SK-N-SH treated with all-trans-retinoic acid at 6 μM for 48 hours (cell line): ENCODE results near the gene TADA3.

ENCODE experiments used
- ATAC-seq: fragments of 200-7000 bp; cut with Tn5 transposase; 3 replicates; pipeline ENCODE4 v1.9.1; 2020; ENCODE audit warnings: mild to moderate bottlenecking, moderate library complexity
- ARNTL ChIP-seq: fragments of 450-650 bp; formaldehyde crosslinking; IDR thresholded peaks from 2 replicates; pipeline ENCODE4 v1.5.0; 2020; ENCODE audit warnings: low read depth, mild to moderate bottlenecking, moderate library complexity, borderline replicate concordance
- CREB5 ChIP-seq: fragments of 250-450 bp; sonication (Bioruptor Pico); IDR thresholded peaks from 2 replicates; pipeline ENCODE4 v1.5.1; 2020; ENCODE audit warnings: low read depth, mild to moderate bottlenecking, moderate library complexity
- CSDC2 ChIP-seq: fragments of 250-450 bp; sonication (Bioruptor Pico); IDR thresholded peaks from 2 replicates; pipeline ENCODE4 v1.5.0; 2020; ENCODE audit warnings: mild to moderate bottlenecking, moderate library complexity
- CSRNP3 ChIP-seq: fragments of 250-450 bp; sonication (Bioruptor Pico); IDR thresholded peaks from 2 replicates; pipeline ENCODE4 v1.5.1; 2021; ENCODE audit warnings: mild to moderate bottlenecking, moderate library complexity
- ESRRG ChIP-seq: fragments of 250-450 bp; sonication (Bioruptor Pico); IDR thresholded peaks from 2 replicates; pipeline ENCODE4 v1.6.1; 2021; ENCODE audit warnings: mild to moderate bottlenecking
- GLIS3 ChIP-seq: fragments of 250-450 bp; sonication (Bioruptor Pico); IDR thresholded peaks from 2 replicates; pipeline ENCODE4 v1.5.0; 2020; ENCODE audit warnings: mild to moderate bottlenecking, moderate library complexity
- ISL1 ChIP-seq: fragments of 250-450 bp; sonication (Bioruptor Pico); IDR thresholded peaks from 2 replicates; pipeline ENCODE4 v2.1.2; 2022; ENCODE audit warnings: mild to moderate bottlenecking, moderate library complexity
- OSR1 ChIP-seq: fragments of 250-450 bp; sonication (Bioruptor Pico); IDR thresholded peaks from 2 replicates; pipeline ENCODE4 v1.8.0; 2022; ENCODE audit warnings: moderate library complexity, mild to moderate bottlenecking, inconsistent platforms
- PATZ1 ChIP-seq: fragments of 250-450 bp; sonication (Bioruptor Pico); IDR thresholded peaks from 2 replicates; pipeline ENCODE4 v1.8.0; 2020; ENCODE audit warnings: mild to moderate bottlenecking, moderate library complexity, borderline replicate concordance
- POU6F1 ChIP-seq: fragments of 250-450 bp; sonication (Bioruptor Pico); IDR thresholded peaks from 2 replicates; pipeline ENCODE4 v1.8.0; 2021; ENCODE audit warnings: low read depth, mild to moderate bottlenecking, moderate library complexity, borderline replicate concordance
- PPARA ChIP-seq: fragments of 250-450 bp; sonication (Bioruptor Pico); IDR thresholded peaks from 2 replicates; pipeline ENCODE4 v1.5.0; 2020; ENCODE audit warnings: mild to moderate bottlenecking, borderline replicate concordance
- RARB ChIP-seq: fragments of 250-450 bp; sonication (Bioruptor Pico); IDR thresholded peaks from 2 replicates; pipeline ENCODE4 v1.8.0; 2021; ENCODE audit warnings: mild to moderate bottlenecking, moderate library complexity
- TOX ChIP-seq: fragments of 250-450 bp; sonication (Bioruptor Pico); IDR thresholded peaks from 2 replicates; pipeline ENCODE4 v1.8.0; 2021; ENCODE audit warnings: mild to moderate bottlenecking, moderate library complexity, borderline replicate concordance
- TSHZ2 ChIP-seq: fragments of 250-450 bp; sonication (Bioruptor Pico); IDR thresholded peaks from 2 replicates; pipeline ENCODE4 v1.5.0; 2020; ENCODE audit warnings: mild to moderate bottlenecking, moderate library complexity
- ZC3H10 ChIP-seq: fragments of 250-450 bp; sonication (Bioruptor Pico); IDR thresholded peaks from 2 replicates; pipeline ENCODE4 v1.5.1; 2021; ENCODE audit warnings: mild to moderate bottlenecking, moderate library complexity
- ZFP3 ChIP-seq: fragments of 250-450 bp; sonication (Bioruptor Pico); IDR thresholded peaks from 2 replicates; pipeline ENCODE4 v1.5.0; 2020; ENCODE audit warnings: mild to moderate bottlenecking, moderate library complexity
- ZFP30 ChIP-seq: fragments of 450-650 bp; formaldehyde crosslinking; IDR thresholded peaks from 2 replicates; pipeline ENCODE4 v1.5.0; 2022; ENCODE audit warnings: mild to moderate bottlenecking, moderate library complexity
- ZNF565 ChIP-seq: fragments of 450-650 bp; formaldehyde crosslinking; conservative IDR thresholded peaks from 2 replicates; pipeline ENCODE4 v1.5.0; 2020; ENCODE audit warnings: low read depth, mild to moderate bottlenecking, moderate library complexity
- ZNF70 ChIP-seq: fragments of 450-650 bp; formaldehyde crosslinking; IDR thresholded peaks from 2 replicates; pipeline ENCODE4 v1.5.0; 2020; ENCODE audit warnings: mild to moderate bottlenecking, moderate library complexity
- ZNF8 ChIP-seq: fragments of 450-650 bp; formaldehyde crosslinking; IDR thresholded peaks from 2 replicates; pipeline ENCODE4 v1.5.0; 2020; ENCODE audit warnings: mild to moderate bottlenecking, moderate library complexity

TADA3 gene

GRCh38 chr3:9786825-9787669 lies 5.2 kb downstream of the TADA3 start:
- TF ChIP-seq PPARA (CRISPR knock-in tag) (no peak), OSR1 (CRISPR knock-in tag) (no peak), CSRNP3 (CRISPR knock-in tag) (no peak)
- TF ChIP-seq, all 23 proteins: peak for 0
- peak; percentile 41; the same call in 2 of the 3 replicates for ATAC-seq

- ATAC-seq, result no peak
- TF ChIP-seq GLIS3 (CRISPR knock-in tag) (no peak), PPARA (CRISPR knock-in tag) (no peak), ZC3H10 (CRISPR knock-in tag) (no peak), ZFP30 (CRISPR knock-in tag) (no peak), POU6F1 (CRISPR knock-in tag) (no peak), ARNTL (no peak), ESRRG (CRISPR knock-in tag) (no peak), ZNF70 (CRISPR knock-in tag) (no peak), OSR1 (CRISPR knock-in tag) (no peak), ZFP3 (CRISPR knock-in tag) (no peak)
These were observed 6.0 kb downstream of the TADA3 start for GRCh38 chr3:9786209-9786739.

GRCh38 chr3:9785602-9786001 lies 6.7 kb downstream of the TADA3 start:
- TF ChIP-seq CSDC2 (CRISPR knock-in tag) (no peak), ISL1 (CRISPR knock-in tag) (no peak), TSHZ2 (CRISPR knock-in tag) (no peak), ESRRG (CRISPR knock-in tag) (no peak), OSR1 (CRISPR knock-in tag) (no peak), PATZ1 (CRISPR knock-in tag) (no peak), TOX (CRISPR knock-in tag) (no peak), CREB5 (no peak), RARB (CRISPR knock-in tag) (no peak), ZNF8 (CRISPR knock-in tag) (no peak), ZNF565 (no peak), PPARA (CRISPR knock-in tag) (no peak), CSRNP3 (CRISPR knock-in tag) (no peak)
- ATAC-seq, result no peak
